ENCODE data around the gene BRD3OS. TPM values are rescaled to one million over a fixed set of nuclear protein-coding genes. Genes with fewer than 3 reads are reported as not detected.

The BRD3OS gene
- total and polyA plus RNA-seq, 8 donors: 15.5 to 23.1 (median 18.3) TPM

DNA sequence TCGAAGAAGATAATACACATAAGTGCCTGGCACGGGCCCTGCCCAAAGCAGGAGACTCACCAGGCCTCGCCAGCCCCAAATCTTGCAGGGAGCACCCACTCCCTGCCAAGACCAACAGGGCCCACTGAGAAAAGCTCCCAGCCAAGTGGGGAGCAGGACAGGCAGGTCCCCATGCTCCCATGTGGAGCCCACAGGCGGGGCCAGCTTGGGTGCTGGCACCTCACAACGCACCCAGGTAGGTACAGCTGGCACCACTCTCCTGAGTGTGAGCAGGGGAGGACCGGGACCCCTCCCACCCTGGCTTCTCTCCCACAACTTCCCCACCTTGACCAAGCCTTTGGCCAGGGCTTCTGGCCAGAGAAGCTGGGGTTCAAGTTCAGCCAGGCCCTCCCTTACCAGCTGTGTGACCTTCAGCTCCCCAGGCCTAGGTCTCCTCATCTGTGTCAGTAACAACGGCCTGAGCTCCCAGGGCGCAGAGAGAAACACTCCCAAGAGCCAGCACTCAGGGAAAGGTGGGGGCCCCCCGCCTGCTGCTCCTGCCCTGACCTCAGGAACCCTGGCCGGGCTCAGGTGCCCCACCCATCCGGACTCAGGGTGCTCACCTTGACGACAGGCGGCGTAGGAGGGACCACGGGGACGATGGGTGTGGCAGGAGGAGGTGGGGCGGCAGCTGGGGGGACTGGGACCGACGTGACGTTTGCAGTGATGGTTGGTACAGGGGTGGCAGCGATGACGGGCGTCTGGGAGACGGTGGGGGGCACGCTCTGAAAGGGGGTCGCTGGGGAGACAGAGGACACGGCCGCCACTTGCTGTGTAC lies 24.7 kb downstream of the BRD3OS start:
- TF ChIP-seq, protein P1, sequence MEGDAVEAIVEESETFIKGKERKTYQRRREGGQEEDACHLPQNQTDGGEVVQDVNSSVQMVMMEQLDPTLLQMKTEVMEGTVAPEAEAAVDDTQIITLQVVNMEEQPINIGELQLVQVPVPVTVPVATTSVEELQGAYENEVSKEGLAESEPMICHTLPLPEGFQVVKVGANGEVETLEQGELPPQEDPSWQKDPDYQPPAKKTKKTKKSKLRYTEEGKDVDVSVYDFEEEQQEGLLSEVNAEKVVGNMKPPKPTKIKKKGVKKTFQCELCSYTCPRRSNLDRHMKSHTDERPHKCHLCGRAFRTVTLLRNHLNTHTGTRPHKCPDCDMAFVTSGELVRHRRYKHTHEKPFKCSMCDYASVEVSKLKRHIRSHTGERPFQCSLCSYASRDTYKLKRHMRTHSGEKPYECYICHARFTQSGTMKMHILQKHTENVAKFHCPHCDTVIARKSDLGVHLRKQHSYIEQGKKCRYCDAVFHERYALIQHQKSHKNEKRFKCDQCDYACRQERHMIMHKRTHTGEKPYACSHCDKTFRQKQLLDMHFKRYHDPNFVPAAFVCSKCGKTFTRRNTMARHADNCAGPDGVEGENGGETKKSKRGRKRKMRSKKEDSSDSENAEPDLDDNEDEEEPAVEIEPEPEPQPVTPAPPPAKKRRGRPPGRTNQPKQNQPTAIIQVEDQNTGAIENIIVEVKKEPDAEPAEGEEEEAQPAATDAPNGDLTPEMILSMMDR (IDR thresholded peaks at IDR 0.05): no peak
- Histone ChIP-seq H3K27ac (no peak overlapping the region), H3K36me3 (peaks cover 0 to 86% of the 10 kb centered on the region in 2 donors), H3K4me3 (no peak overlapping the region), H3K27me3 (no peaks in the 10 kb centered on the region), H3K4me1 (peaks cover 0 to 8% of the 10 kb centered on the region in 2 donors), H3K9me3 (no peaks in the 10 kb centered on the region)
- ATAC-seq: no peak
- peak in 1 of 4 donors; percentile 64 for DNase-seq
- intact Hi-C loops (cut with DNase I): no loop called here

DNA sequence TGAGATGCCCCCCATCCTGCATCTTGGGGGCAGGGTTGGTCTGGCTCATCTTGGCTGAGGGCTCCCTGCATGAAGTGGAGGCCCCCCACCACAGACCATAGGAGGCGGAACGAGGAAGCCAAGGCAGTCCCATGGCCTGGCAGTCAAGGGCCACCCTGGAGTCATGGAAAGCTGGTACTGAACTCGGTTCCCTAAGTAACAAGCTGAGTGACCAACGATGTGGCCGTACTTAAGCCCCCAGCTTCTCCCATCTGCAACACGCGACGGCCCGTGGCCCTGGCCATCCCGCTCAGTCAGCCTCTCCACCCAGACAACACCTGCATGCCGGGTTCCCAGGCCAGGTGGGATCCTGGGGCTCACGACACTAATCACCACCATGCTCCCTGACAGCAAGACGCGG lies 25.4 kb downstream of the BRD3OS start:
- intact Hi-C loops (cut with DNase I): no loop called here
- no peak for DNase-seq
- no peak overlapping the region for H3K27ac ChIP-seq
- peaks cover 5 to 16% of the 10 kb centered on the region in 2 donors for H3K4me1 ChIP-seq
- H3K4me3 ChIP-seq: no peak overlapping the region
- no peak for ATAC-seq
- peaks cover 0 to 78% of the 10 kb centered on the region in 2 donors for H3K36me3 ChIP-seq
- TF ChIP-seq, protein P1 (IDR thresholded peaks at IDR 0.05): no peak
- no peaks in the 10 kb centered on the region for H3K27me3 ChIP-seq
- no peaks in the 10 kb centered on the region for H3K9me3 ChIP-seq

DNA sequence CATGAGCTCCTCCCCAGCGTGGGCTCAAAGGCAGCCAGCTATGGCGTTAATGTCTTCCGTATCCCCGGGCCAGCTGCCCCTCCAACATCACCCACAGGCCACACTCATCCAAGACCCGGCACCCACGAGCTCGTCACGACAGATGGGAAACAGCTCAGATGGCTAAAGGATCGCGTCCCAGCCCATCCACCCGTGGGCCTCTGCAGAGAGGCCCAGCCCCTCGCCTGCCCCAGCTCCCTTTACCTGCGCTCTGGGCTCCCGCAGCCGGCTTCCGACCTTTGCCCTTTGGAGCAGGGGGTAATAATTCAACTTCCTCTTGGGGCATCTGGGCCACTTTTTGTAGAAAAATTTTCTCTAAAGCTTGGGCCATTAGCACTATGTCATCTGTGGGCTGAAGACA lies 26.0 kb downstream of the BRD3OS start:
- peaks cover 0 to 72% of the 10 kb centered on the region in 2 donors for H3K36me3 ChIP-seq
- DNase-seq (no peak), ATAC-seq (no peak)
- H3K9me3 ChIP-seq: no peaks in the 10 kb centered on the region
- H3K27me3 ChIP-seq: no peaks in the 10 kb centered on the region
- intact Hi-C loops (cut with DNase I): no loop called here
- peaks cover 11 to 22% of the 10 kb centered on the region in 2 donors for H3K4me1 ChIP-seq
- TF ChIP-seq, protein P1 (IDR thresholded peaks at IDR 0.05): no peak
- H3K27ac ChIP-seq: no peak overlapping the region
- H3K4me3 ChIP-seq: no peak overlapping the region

DNA sequence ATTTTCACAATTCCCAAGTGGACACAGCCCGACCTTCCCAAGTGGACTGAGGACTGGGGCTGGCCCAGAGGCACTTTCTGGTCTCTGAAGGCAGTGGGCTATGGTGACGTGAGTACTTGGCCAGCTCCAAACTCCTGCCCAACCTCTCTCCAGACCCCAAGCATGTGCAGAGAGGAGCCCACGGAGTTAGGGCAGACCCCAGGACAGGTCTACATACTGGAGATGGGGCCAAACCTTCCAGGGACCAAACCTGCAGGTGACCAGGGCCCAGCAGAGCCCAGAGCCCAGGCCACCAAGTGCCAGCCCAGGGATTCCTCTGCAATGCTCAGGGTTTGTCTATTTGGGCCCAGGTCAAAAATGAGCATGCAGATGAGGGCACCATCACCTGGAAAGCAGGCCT lies 27.2 kb downstream of the BRD3OS start:
- intact Hi-C loops (cut with DNase I): no loop called here
- Histone ChIP-seq H3K4me1 (peaks cover 17 to 33% of the 10 kb centered on the region in 2 donors), H3K27ac (no peak overlapping the region), H3K36me3 (peaks cover 0 to 61% of the 10 kb centered on the region in 2 donors), H3K27me3 (no peaks in the 10 kb centered on the region), H3K9me3 (no peaks in the 10 kb centered on the region), H3K4me3 (no peak overlapping the region)
- DNase-seq (no peak), ATAC-seq (no peak)
- TF ChIP-seq, protein P1 (IDR thresholded peaks at IDR 0.05): no peak

DNA sequence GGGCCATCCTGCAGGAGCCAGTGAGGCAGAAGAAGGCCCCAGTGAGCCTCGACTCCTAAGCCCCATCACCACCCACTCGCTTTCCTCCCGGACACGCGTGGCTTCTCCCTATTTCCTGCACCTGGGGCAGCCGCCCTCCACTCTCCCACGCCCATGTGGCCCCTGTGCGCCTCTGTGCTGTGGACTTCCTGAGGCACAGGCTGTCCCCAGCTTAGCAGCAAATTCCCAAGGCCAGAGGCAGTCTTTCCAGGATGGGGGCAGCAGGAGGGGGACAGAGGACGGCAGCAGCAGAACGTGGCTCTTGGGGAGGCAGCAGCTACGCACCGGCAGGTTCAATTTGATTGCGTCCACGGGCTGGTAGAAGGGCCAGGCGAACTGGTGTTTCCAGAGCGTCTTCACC lies 27.7 kb downstream of the BRD3OS start:
- Histone ChIP-seq H3K9me3 (no peaks in the 10 kb centered on the region), H3K27ac (no peak overlapping the region), H3K4me3 (no peak overlapping the region), H3K27me3 (no peaks in the 10 kb centered on the region), H3K4me1 (peaks cover 18 to 38% of the 10 kb centered on the region in 2 donors), H3K36me3 (peaks cover 0 to 56% of the 10 kb centered on the region in 2 donors)
- ATAC-seq: no peak
- DNase-seq: peak in 1 of 4 donors; percentile 37
- TF ChIP-seq, protein P1 (IDR thresholded peaks at IDR 0.05): no peak
- intact Hi-C loops (cut with DNase I): no loop called here
